ENCODE measurements around the gene EDC4.
"Not testable (repeated sequence)": the region's sequence is repeated elsewhere in the genome, so short reads cannot be mapped to it uniquely, and the experiment has no call there.

Gene EDC4

GRCh38 chr16:67862623-67863583, 9.9 kb upstream of the EDC4 start:
- Histone ChIP-seq H3K4me1 (no peaks in the 10 kb centered on the region), H3K4me3 (ENCODE audit: low read depth, low read length) (no peak overlapping the region), H3K36me3 (peaks cover 48% of the 10 kb centered on the region), H3K27me3 (no peaks in the 10 kb centered on the region), H3K9me3 (no peaks in the 10 kb centered on the region)
- TF ChIP-seq CTCF (IDR thresholded peaks at IDR 0.05; ENCODE audit: low read depth, low read length), result no peak
- no peak for DNase-seq

GRCh38 chr16:67864044-67864443, 8.8 kb upstream of the EDC4 start:
- not testable (repeated sequence) for H3K27me3 ChIP-seq; DNase-seq; H3K9me3 ChIP-seq; H3K4me1 ChIP-seq; H3K4me3 ChIP-seq (ENCODE audit: low read depth, low read length)
- peaks cover 55% of the 10 kb centered on the region for H3K36me3 ChIP-seq

GRCh38 chr16:67864594-67864993, 8.3 kb upstream of the EDC4 start:
- TF ChIP-seq CTCF (IDR thresholded peaks at IDR 0.05; ENCODE audit: low read depth, low read length), result no peak
- peaks cover 61% of the 10 kb centered on the region for H3K36me3 ChIP-seq
- DNase-seq, result no peak

GRCh38 chr16:67865318-67865717, 7.5 kb upstream of the EDC4 start:
- Histone ChIP-seq H3K4me3 (ENCODE audit: low read depth, low read length) (no peak overlapping the region), H3K27me3 (no peaks in the 10 kb centered on the region), H3K4me1 (no peaks in the 10 kb centered on the region), H3K36me3 (peaks cover 63% of the 10 kb centered on the region), H3K9me3 (no peaks in the 10 kb centered on the region)
- peak; percentile 69 for TF ChIP-seq CTCF (IDR thresholded peaks at IDR 0.05; ENCODE audit: low read depth, low read length)
- DNase-seq, result peak; percentile 63

More at GRCh38 chr16:67864594-67864993, 8.3 kb upstream of the EDC4 start:
- Histone ChIP-seq H3K9me3 (no peaks in the 10 kb centered on the region), H3K4me3 (ENCODE audit: low read depth, low read length) (no peak overlapping the region), H3K4me1 (no peaks in the 10 kb centered on the region), H3K27me3 (no peaks in the 10 kb centered on the region)

- H3K27me3 ChIP-seq, result no peaks in the 10 kb centered on the region
- no peak for TF ChIP-seq CTCF (IDR thresholded peaks at IDR 0.05; ENCODE audit: low read depth, low read length)
- H3K9me3 ChIP-seq, result no peaks in the 10 kb centered on the region
- no peaks in the 10 kb centered on the region for H3K4me1 ChIP-seq
- H3K36me3 ChIP-seq, result peaks cover 65% of the 10 kb centered on the region
- no peak overlapping the region for H3K4me3 ChIP-seq (ENCODE audit: low read depth, low read length)
- DNase-seq, result no peak
Observed at GRCh38 chr16:67868290-67868689, 4.6 kb upstream of the EDC4 start.

GRCh38 chr16:67869653-67870052, 3.2 kb upstream of the EDC4 start:
- H3K9me3 ChIP-seq, result no peaks in the 10 kb centered on the region
- no peak for DNase-seq
- H3K4me1 ChIP-seq, result peaks cover 4% of the 10 kb centered on the region
- TF ChIP-seq CTCF (IDR thresholded peaks at IDR 0.05; ENCODE audit: low read depth, low read length), result no peak
- H3K27me3 ChIP-seq, result no peaks in the 10 kb centered on the region
- no peak overlapping the region for H3K4me3 ChIP-seq (ENCODE audit: low read depth, low read length)
- peaks cover 63% of the 10 kb centered on the region for H3K36me3 ChIP-seq

Measured in BE2C (cell line).